IMR-90 (cell line): Measurements from ENCODE around the gene ISG20L2.

Source experiments
- BHLHE40 ChIP-seq: fragments of 150-350 bp; IDR thresholded peaks from 2 replicates; pipeline ENCODE4 v1.6.1; 2016; ENCODE audit warnings: mild to moderate bottlenecking, low read depth, low read length
- CTCF ChIP-seq: conservative IDR thresholded peaks from 2 replicates; pipeline ENCODE4 v1.5.1; 2012; ENCODE audit warnings: mild to moderate bottlenecking, low read depth, low read length, improper control_type of control experiment
- ELK1 ChIP-seq: fragments of 150-350 bp; IDR thresholded peaks from 2 replicates; pipeline ENCODE4 v1.6.1; 2016; ENCODE audit warnings: low read depth, mild to moderate bottlenecking, low read length, moderate library complexity, borderline replicate concordance
- FOS ChIP-seq: fragments of 150-350 bp; IDR thresholded peaks from 2 replicates; pipeline ENCODE4 v1.6.1; 2016; ENCODE audit warnings: low read depth, low read length
- MAFK ChIP-seq: IDR thresholded peaks from 2 replicates; pipeline ENCODE4 v1.6.1; 2012; ENCODE audit warnings: low read depth, low read length, improper control_type of control experiment
- POLR2A ChIP-seq: IDR thresholded peaks from 2 replicates; pipeline ENCODE4 v1.6.1; 2012; ENCODE audit warnings: mild to moderate bottlenecking, low read depth, low read length
- RCOR1 ChIP-seq: IDR thresholded peaks from 2 replicates; pipeline ENCODE4 v1.6.1; 2012; ENCODE audit warnings: mild to moderate bottlenecking, low read length, improper control_type of control experiment; ENCODE audit not compliant: insufficient replicate concordance
- RFX5 ChIP-seq: IDR thresholded peaks from 2 replicates; pipeline ENCODE4 v1.8.0; 2012; ENCODE audit warnings: low read depth, mild to moderate bottlenecking, low read length, moderate library complexity
- SMC3 ChIP-seq: fragments of 150-350 bp; IDR thresholded peaks from 2 replicates; pipeline ENCODE4 v1.6.1; 2016; ENCODE audit warnings: low read depth, mild to moderate bottlenecking, antibody characterized with exemption, low read length, moderate library complexity
- USF2 ChIP-seq: fragments of 150-350 bp; IDR thresholded peaks from 2 replicates; pipeline ENCODE4 v1.6.1; 2017; ENCODE audit warnings: mild to moderate bottlenecking, antibody characterized with exemption, low read length, low read depth

- TF ChIP-seq POLR2A (no peak), CTCF (no peak), ELK1 (no peak), FOS (no peak), RFX5 (no peak), BHLHE40 (no peak), RCOR1 (no peak), USF2 (no peak), MAFK (no peak), SMC3 (no peak)
These were observed 7.4 kb downstream of the ISG20L2 start for GRCh38 chr1:156721131-156721530.
